ENCODE data around the gene NYAP2.

The NYAP2 gene

DNA sequence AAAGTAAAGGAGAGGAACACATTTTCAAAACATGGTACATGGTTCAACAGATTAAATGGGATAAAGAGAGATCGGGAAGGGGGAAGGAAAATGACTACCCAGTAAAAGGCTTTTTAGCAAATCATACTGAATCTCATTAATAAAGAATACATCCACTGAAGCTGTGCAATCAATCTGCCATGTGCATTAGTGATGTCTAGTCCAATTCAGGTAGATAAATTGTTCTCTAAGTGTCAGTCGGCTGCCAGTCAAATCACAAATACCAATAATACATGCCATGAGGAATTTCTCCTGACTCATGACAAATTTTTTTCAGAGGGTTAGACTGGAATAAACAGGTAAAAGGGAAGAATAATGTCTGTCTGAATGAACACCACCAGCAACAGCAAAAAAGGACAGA, 22.6 kb downstream of the NYAP2 start:
- H3K4me3 ChIP-seq (ENCODE audit: low read length), result no peak overlapping the region
- no peak for DNase-seq (ENCODE audit: low read depth)
- TF ChIP-seq CTCF (IDR thresholded peaks at IDR 0.05; ENCODE audit: insufficient read depth, low read depth, low read length, missing control alignments), result no peak

- no peak for TF ChIP-seq CTCF (IDR thresholded peaks at IDR 0.05; ENCODE audit: insufficient read depth, low read depth, low read length, missing control alignments)
- DNase-seq (ENCODE audit: low read depth), result no peak
- no peak overlapping the region for H3K4me3 ChIP-seq (ENCODE audit: low read length)
These were observed 25.8 kb downstream of the NYAP2 start for GRCh38 chr2:225425284-225425683.

GRCh38 chr2:225428360-225428759, 28.9 kb downstream of the NYAP2 start:
- H3K4me3 ChIP-seq (ENCODE audit: low read length), result no peak overlapping the region
- no peak for TF ChIP-seq CTCF (IDR thresholded peaks at IDR 0.05; ENCODE audit: insufficient read depth, low read depth, low read length, missing control alignments)
- no peak for DNase-seq (ENCODE audit: low read depth)

- DNase-seq (ENCODE audit: low read depth), result no peak
- H3K4me3 ChIP-seq (ENCODE audit: low read length), result no peak overlapping the region
- no peak for TF ChIP-seq CTCF (IDR thresholded peaks at IDR 0.05; ENCODE audit: insufficient read depth, low read depth, low read length, missing control alignments)
These were observed 30.2 kb downstream of the NYAP2 start for GRCh38 chr2:225429717-225430116.

- TF ChIP-seq CTCF (IDR thresholded peaks at IDR 0.05; ENCODE audit: insufficient read depth, low read depth, low read length, missing control alignments), result no peak
- H3K4me3 ChIP-seq (ENCODE audit: low read length), result no peak overlapping the region
- DNase-seq (ENCODE audit: low read depth), result no peak
These were observed 31.8 kb downstream of the NYAP2 start for GRCh38 chr2:225431105-225431863.

- DNase-seq (ENCODE audit: low read depth), result no peak
- no peak for TF ChIP-seq CTCF (IDR thresholded peaks at IDR 0.05; ENCODE audit: insufficient read depth, low read depth, low read length, missing control alignments)
- no peak overlapping the region for H3K4me3 ChIP-seq (ENCODE audit: low read length)
These were observed 34.5 kb downstream of the NYAP2 start for GRCh38 chr2:225434014-225434413.

- no peak overlapping the region for H3K4me3 ChIP-seq (ENCODE audit: low read length)
- TF ChIP-seq CTCF (IDR thresholded peaks at IDR 0.05; ENCODE audit: insufficient read depth, low read depth, low read length, missing control alignments), result no peak
These were observed 37.8 kb downstream of the NYAP2 start for GRCh38 chr2:225437319-225437718.

More at GRCh38 chr2:225437319-225437718, 37.8 kb downstream of the NYAP2 start:
- no peak for DNase-seq (ENCODE audit: low read depth)
